Stimulated activated naive CD8-positive, alpha-beta T cell treated with anti-CD3 and anti-CD28 coated beads, Interleukin-15, amount 100 ng/mL, for 72 hours (primary cell): ENCODE data around the gene FHL3.

Experiments
- ATAC-seq: fragments of 150-1000 bp; cut with Tn5 transposase; 2 replicates; pipeline ENCODE4 v1.10.0; 2021; ENCODE audit warnings: mild to moderate bottlenecking, moderate library complexity
- DNase-seq, 2 donors: peaks; one replicate each; pipeline ENCODE4 v3.0.0; 2021 to 2022
- H3K27ac Mint-ChIP-seq, 2 donors: one replicate each; pipeline ENCODE4 v1.8.0; 2022; ENCODE audit warnings: mild to moderate bottlenecking in 2 of 2, mixed read lengths in 2 of 2, moderate library complexity in 2 of 2
- H3K27me3 Mint-ChIP-seq: one replicate; pipeline ENCODE4 v1.8.0; 2022; ENCODE audit warnings: mixed read lengths
- H3K4me1 Mint-ChIP-seq: one replicate; pipeline ENCODE4 v1.8.0; 2022; ENCODE audit warnings: mild to moderate bottlenecking, mixed read lengths
- H3K4me3 Mint-ChIP-seq, 2 donors: one replicate each; pipeline ENCODE4 v1.8.0; 2022; ENCODE audit warnings: mild to moderate bottlenecking in 2 of 2, mixed read lengths in 2 of 2, moderate library complexity in 1 of 2
- H3K9me3 Mint-ChIP-seq, 2 donors: one replicate each; pipeline ENCODE4 v1.8.0; 2022; ENCODE audit warnings: mixed read lengths in 2 of 2

FHL3 gene, protein sequence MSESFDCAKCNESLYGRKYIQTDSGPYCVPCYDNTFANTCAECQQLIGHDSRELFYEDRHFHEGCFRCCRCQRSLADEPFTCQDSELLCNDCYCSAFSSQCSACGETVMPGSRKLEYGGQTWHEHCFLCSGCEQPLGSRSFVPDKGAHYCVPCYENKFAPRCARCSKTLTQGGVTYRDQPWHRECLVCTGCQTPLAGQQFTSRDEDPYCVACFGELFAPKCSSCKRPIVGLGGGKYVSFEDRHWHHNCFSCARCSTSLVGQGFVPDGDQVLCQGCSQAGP

DNA sequence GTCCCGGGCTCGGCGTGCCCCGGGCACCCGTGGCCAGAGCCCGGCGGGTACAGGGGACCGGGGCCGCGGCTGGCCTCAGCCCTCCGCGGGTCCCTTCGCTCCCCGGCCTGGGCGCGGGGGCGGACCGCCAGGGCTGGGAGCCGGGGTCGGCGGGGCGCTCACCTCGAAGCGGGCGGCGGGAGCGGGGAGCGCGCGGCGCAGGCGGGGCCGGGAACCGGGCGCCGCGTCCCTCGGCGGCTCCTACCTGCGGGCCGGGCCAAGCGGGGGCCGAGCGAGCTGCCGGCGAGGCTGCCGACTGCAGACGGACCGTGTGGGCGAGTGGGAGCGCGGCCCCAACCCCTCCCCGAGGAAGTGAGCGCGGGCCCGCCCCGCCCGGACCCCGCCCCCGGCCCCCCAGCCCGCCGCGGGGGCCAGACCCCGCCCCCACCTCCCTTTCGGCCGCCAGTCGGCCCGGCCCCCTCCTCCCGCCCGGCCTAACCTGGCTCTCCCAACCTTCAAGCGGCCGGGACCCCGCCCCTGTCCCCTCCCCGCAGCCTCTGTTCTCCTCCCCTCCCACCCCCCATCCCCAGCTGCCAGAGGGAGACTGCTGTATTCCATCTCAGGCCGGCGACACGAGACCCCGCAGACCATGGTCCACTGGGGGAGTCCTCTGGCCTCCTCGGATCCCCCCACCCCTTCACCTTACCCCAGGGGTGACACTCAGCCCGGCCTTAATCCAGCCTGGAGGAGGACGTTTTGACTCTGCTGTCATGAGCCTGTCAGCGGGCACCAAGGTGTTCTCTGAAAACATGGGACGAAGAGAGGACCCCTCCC is at the start of gene FHL3:
TSS of gene FHL3 (minus strand) at position 320 of the 813 bp plus-strand sequence. CDS start 6,102 bp downstream, outside the sequence.
- peak in 1 of 2 donors; percentile 51 for DNase-seq
- peak; percentile 38 for ATAC-seq
- no peaks in the 10 kb centered on the region for H3K9me3 Mint-ChIP-seq
- H3K4me3 Mint-ChIP-seq, result peak within 1 kb of the TSS; percentile 87
- H3K4me1 Mint-ChIP-seq, result peaks cover 66% of the 10 kb centered on the region
- H3K27me3 Mint-ChIP-seq, result no peaks in the 10 kb centered on the region
- H3K27ac Mint-ChIP-seq, result peak within 1 kb of the TSS; percentile 91 to 96

GRCh38 chr1:38053416-38054091 is 48.2 kb upstream of the FHL3 start:
- Mint-ChIP-seq H3K27ac (peak overlapping the region in 1 of 2 donors; percentile 30), H3K4me1 (peaks cover 22% of the 10 kb centered on the region)

GRCh38 chr1:38052750-38053415 is 47.6 kb upstream of the FHL3 start:
- peaks cover 69% of the 10 kb centered on the region for H3K27me3 Mint-ChIP-seq
- peak overlapping the region in 1 of 2 donors; percentile 30 for H3K27ac Mint-ChIP-seq
- no peaks in the 10 kb centered on the region for H3K9me3 Mint-ChIP-seq
- peaks cover 22% of the 10 kb centered on the region for H3K4me1 Mint-ChIP-seq
- no peak overlapping the region for H3K4me3 Mint-ChIP-seq
- DNase-seq (no peak), ATAC-seq (peak; percentile 68)

More at GRCh38 chr1:38053416-38054091, 48.2 kb upstream of the FHL3 start:
- ATAC-seq (peak; percentile 68), DNase-seq (no peak)
- H3K4me3 Mint-ChIP-seq, result no peak overlapping the region
- H3K27me3 Mint-ChIP-seq, result peaks cover 68% of the 10 kb centered on the region
- H3K9me3 Mint-ChIP-seq, result no peaks in the 10 kb centered on the region

DNA sequence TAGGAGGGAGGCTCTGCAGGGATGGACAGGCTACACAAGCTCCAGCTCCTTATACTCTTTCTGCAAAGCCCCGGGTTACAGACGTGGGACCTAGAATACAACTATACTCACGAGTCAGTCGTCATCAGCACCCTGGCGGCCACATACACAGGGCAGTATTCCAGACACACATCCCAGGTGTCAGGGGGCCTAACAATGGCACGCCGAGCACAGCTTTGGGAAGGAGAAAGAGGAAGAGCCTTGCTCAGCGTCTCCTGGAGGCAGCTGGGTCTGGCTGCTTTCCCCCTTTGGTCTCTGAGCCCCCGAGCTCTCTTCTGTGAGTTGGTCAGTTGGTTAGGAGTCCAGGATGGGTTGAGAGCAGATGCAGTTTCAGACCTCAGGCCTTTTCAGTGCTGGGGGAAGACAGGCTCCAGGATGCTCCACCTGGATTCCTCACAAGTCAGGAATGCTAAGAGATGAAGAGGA is 45.8 kb upstream of the FHL3 start:
- H3K27ac Mint-ChIP-seq, result no peak overlapping the region
- H3K9me3 Mint-ChIP-seq, result no peaks in the 10 kb centered on the region
- H3K27me3 Mint-ChIP-seq, result peaks cover 69% of the 10 kb centered on the region
- peaks cover 30% of the 10 kb centered on the region for H3K4me1 Mint-ChIP-seq
- no peak for DNase-seq
- ATAC-seq, result no peak
- H3K4me3 Mint-ChIP-seq, result no peak overlapping the region

DNA sequence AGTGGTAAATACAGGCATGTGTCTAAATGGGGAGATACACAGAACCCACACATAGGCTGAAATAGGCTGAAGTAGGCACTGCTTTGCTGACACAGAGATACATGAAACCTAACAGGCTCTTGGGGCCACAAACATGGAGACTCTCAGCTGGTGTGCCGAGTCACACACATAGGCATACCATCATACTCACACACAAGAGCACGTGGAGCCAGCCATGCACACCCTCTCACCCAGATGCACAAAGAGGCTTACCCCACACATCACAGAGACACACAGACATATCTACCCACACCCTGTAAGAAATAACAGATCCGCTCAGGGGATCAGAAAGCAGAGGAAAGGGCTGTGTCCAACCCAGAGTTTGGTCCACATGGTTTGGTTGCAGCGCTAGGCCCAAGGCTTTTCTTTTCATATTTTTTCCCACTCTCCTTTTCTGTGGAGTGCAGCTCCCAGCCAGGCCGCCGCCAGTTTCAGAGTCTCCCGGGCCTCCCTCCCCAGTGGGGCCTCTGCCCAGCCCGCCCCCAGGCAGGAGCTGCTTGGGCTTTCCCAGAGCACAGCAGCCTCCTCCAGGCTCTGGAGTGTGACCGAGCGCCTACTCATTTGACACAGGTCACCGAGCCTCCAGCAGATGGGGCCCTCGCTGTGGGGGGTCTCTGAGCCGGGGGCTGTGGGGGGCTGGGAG is 45.2 kb upstream of the FHL3 start:
- H3K4me3 Mint-ChIP-seq, result no peak overlapping the region
- H3K4me1 Mint-ChIP-seq, result peaks cover 30% of the 10 kb centered on the region
- H3K9me3 Mint-ChIP-seq, result no peaks in the 10 kb centered on the region
- peaks cover 63% of the 10 kb centered on the region for H3K27me3 Mint-ChIP-seq
- no peak for DNase-seq
- no peak overlapping the region for H3K27ac Mint-ChIP-seq
- ATAC-seq, result no peak

DNA sequence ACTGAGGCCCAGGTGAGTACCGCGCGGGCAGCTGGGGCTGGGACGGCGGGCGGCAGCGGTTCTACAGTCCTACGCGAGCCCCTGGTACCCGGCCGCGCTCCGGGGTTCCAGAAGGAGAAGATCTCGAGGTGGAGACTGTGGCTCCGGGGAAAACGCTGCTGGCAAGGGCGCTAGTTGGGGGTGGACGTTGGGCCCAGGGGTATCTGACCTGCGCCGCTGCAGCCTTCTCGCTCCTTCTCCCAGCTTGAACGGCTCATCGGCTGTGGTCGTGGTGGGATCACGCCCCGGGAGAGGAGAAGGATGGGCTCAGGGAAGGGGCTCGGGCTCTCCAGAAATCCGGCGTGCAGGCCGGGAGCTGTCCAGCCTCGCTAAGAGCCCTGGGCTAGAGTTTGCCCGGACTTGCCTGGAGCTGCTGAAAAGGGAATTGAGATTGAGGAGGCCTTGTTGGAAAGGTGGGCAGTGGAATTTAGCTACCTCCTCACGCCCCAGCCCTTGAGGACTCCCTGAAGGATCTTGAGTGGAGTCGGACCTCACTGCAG is 42.4 kb upstream of the FHL3 start:
- H3K4me3 Mint-ChIP-seq, result peak overlapping the region; percentile 79 to 81
- H3K9me3 Mint-ChIP-seq, result no peaks in the 10 kb centered on the region
- H3K27ac Mint-ChIP-seq, result no peak overlapping the region
- ATAC-seq (peak; percentile 17), DNase-seq (no peak)
- peaks cover 33% of the 10 kb centered on the region for H3K4me1 Mint-ChIP-seq
- H3K27me3 Mint-ChIP-seq, result peaks cover 60% of the 10 kb centered on the region

DNA sequence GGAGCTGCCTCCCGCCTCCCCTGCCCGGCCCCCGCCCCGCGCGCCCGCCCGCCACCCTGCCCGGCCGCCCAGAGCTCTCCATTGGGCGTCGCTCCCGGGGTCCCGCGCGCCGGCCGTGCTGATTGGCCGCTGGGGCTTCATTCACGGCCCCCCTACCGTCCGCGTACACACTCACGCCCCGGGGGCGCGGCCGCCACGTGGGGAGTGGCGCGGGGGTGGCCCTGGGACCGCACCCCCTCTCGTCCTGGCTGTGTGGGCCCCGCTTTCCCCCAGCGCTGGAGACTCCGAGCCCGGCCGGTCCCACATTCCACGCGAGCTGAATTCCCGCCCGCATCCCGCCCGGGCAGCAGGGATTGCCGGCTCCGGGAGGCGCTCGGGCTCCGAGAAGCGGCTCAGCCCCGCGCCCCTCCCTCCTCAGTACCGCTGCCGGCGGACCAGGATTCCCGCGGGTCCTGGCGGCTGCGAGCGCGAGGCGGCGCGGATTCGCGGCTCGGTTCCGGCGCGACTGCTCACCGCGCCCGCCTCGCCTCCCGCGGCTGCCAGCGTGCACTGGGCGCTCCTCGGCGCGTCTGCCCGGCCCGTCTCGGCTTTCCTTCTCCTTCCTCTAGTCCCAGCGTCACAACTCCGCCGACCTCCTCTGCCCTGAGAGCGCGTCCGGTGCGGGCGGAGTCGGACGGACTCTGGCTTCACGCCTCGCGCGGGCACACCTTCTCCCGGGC is 41.7 kb upstream of the FHL3 start:
- ATAC-seq (peak; percentile 81), DNase-seq (peak; percentile 51 to 58)
- Mint-ChIP-seq H3K27me3 (peaks cover 60% of the 10 kb centered on the region), H3K4me3 (peak overlapping the region; percentile 79 to 81), H3K9me3 (no peaks in the 10 kb centered on the region), H3K27ac (no peak overlapping the region), H3K4me1 (peaks cover 27% of the 10 kb centered on the region)

DNA sequence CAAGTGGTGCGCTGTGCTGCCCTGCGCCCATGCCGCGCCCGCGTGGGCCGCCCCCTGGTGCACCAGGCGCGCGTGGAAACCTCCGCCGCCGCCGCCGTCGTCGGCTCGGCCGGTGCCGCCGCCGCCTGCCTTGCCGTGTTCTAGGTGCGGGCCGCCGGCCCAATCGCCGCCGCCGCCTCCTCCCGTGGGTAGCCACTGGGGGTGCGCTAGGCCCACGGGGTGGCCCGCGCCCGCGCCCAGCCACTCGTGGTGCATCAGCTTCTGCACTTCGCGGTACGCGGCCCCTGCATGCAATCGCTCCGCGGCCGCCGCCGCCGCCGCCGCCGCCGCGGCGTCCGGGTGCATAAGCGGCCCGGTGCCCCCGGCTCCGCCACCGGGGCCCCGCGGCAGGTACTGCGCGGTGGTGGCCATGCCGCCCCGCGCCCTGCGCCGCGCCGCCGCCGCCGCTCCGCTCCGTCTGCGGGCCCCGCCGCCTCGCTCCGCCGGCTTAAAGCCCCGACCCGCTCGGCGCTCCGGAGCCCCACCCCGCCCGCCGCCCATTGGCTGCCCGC is 41.1 kb upstream of the FHL3 start, which contains the start of gene POU3F1:
TSS of gene POU3F1 (minus strand) at position 461 of the 551 bp plus-strand sequence. CDS start at position 411, 50 bp downstream.
- Mint-ChIP-seq H3K4me1 (peaks cover 27% of the 10 kb centered on the region), H3K27me3 (peaks cover 60% of the 10 kb centered on the region), H3K4me3 (peak within 1 kb of the TSS; percentile 79 to 81), H3K27ac (no peak within 1 kb of the TSS), H3K9me3 (no peaks in the 10 kb centered on the region)
- peak; percentile 23 for ATAC-seq
- no peak for DNase-seq

DNA sequence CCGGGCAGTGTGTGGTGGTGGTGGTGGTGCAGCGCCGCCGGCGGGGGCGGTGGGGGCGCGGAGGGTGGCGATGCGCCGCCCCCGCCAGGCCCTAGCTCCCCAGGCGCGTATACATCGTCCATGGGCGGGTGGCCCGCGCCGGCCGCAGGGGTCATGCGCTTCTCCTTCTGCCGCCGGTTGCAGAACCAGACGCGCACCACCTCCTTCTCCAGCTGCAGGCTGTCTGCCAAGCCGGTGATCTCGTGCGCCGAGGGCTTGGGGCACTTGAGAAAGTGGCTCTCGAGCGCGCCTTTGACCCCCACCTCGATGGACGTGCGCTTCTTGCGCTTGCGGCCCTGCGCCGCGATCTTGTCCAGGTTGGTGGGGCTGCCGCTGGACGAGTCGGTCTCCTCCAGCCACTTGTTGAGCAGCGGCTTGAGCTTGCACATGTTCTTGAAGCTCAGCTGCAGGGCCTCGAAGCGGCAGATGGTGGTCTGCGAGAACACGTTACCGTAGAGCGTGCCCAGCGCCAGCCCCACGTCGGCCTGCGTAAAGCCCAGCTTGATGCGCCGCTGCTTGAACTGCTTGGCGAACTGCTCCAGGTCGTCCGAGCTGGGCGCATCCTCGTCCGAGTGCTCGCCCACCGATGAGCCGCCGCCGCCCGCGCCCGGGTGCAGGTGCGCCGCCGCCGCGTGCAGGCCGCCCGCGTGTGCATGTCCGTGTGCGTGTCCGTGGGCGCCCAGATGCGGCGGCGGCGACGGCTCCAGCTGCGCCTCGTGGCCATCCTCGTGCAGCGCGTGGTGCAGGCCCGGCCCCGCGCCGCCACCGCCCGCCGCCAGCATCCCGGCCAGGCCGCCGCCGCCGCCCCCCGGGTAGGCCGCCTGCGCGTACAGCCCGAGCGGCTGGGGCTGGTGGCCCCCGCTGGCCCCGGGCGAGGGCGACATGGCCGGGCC is 40.4 kb upstream of the FHL3 start:
- ATAC-seq (peak; percentile 8), DNase-seq (no peak)
- H3K4me1 Mint-ChIP-seq, result peaks cover 27% of the 10 kb centered on the region
- no peaks in the 10 kb centered on the region for H3K9me3 Mint-ChIP-seq
- H3K27me3 Mint-ChIP-seq, result peaks cover 63% of the 10 kb centered on the region
- peak overlapping the region in 1 of 2 donors; percentile 35 for H3K4me3 Mint-ChIP-seq
- H3K27ac Mint-ChIP-seq, result no peak overlapping the region

- Mint-ChIP-seq H3K9me3 (no peaks in the 10 kb centered on the region), H3K27me3 (peaks cover 74% of the 10 kb centered on the region), H3K4me3 (peak overlapping the region; percentile 81 to 89), H3K4me1 (peaks cover 27% of the 10 kb centered on the region), H3K27ac (peak overlapping the region; percentile 13 to 52)
- DNase-seq, result no peak
- ATAC-seq, result no peak
Observed at GRCh38 chr1:38044221-38045215, 39.2 kb upstream of the FHL3 start.

GRCh38 chr1:38043036-38043747 is 37.9 kb upstream of the FHL3 start:
- no peaks in the 10 kb centered on the region for H3K9me3 Mint-ChIP-seq
- H3K4me1 Mint-ChIP-seq, result peaks cover 27% of the 10 kb centered on the region
- peak overlapping the region in 1 of 2 donors; percentile 21 for H3K4me3 Mint-ChIP-seq
- peaks cover 76% of the 10 kb centered on the region for H3K27me3 Mint-ChIP-seq
- no peak for ATAC-seq
- DNase-seq, result no peak
- no peak overlapping the region for H3K27ac Mint-ChIP-seq
